Measurements from ENCODE around the gene NELFCD. TPM values are rescaled to one million over a fixed set of nuclear protein-coding genes. Genes with fewer than 3 reads are reported as not detected.

NELFCD gene, protein sequence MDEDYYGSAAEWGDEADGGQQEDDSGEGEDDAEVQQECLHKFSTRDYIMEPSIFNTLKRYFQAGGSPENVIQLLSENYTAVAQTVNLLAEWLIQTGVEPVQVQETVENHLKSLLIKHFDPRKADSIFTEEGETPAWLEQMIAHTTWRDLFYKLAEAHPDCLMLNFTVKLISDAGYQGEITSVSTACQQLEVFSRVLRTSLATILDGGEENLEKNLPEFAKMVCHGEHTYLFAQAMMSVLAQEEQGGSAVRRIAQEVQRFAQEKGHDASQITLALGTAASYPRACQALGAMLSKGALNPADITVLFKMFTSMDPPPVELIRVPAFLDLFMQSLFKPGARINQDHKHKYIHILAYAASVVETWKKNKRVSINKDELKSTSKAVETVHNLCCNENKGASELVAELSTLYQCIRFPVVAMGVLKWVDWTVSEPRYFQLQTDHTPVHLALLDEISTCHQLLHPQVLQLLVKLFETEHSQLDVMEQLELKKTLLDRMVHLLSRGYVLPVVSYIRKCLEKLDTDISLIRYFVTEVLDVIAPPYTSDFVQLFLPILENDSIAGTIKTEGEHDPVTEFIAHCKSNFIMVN
- 27.4 and 32.3 TPM in 2 replicates for total RNA-seq

- DNase-seq (ENCODE audit: low read depth) (peak; percentile 38), FAIRE-seq (no peak)
- Histone ChIP-seq H3K36me3 (ENCODE audit: control insufficient read depth, insufficient read depth, low read length) (no peaks in the 10 kb centered on the region), H3K4me3 (ENCODE audit: low read depth, low read length) (peak within 1 kb of the TSS; percentile 69), H3K27me3 (ENCODE audit: control insufficient read depth, insufficient read depth, low read length) (no peaks in the 10 kb centered on the region)
- TF ChIP-seq, protein P1, sequence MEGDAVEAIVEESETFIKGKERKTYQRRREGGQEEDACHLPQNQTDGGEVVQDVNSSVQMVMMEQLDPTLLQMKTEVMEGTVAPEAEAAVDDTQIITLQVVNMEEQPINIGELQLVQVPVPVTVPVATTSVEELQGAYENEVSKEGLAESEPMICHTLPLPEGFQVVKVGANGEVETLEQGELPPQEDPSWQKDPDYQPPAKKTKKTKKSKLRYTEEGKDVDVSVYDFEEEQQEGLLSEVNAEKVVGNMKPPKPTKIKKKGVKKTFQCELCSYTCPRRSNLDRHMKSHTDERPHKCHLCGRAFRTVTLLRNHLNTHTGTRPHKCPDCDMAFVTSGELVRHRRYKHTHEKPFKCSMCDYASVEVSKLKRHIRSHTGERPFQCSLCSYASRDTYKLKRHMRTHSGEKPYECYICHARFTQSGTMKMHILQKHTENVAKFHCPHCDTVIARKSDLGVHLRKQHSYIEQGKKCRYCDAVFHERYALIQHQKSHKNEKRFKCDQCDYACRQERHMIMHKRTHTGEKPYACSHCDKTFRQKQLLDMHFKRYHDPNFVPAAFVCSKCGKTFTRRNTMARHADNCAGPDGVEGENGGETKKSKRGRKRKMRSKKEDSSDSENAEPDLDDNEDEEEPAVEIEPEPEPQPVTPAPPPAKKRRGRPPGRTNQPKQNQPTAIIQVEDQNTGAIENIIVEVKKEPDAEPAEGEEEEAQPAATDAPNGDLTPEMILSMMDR (IDR thresholded peaks at IDR 0.05; ENCODE audit: insufficient read depth, low read length, severe bottlenecking), result no peak
Observed at GRCh38 chr20:58980711-58981627, at the start of gene NELFCD. NELFCD (plus strand) TSS chr20:58981256; CDS start chr20:58981310, 54 bp downstream.

DNA sequence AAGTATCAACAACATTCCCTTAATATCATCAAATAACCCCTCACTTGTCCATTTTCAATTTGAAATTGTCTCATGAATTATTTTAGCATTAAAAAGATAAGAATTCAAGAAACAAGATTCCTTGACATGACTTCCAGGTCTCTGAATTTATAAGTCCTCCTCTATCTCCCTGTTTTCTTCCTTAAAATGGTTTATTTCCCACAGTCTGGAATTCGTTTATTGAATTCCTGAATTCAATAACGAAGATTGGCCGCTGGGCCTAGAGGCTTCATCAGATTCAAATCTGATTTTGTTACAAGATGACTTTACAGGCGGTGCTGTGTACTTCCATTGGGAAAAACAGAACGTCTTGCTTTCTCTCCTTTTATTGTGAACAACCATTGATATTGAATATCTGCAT, 48.9 kb upstream of the NELFCD start:
- Histone ChIP-seq H3K36me3 (ENCODE audit: control insufficient read depth, insufficient read depth, low read length) (no peaks in the 10 kb centered on the region), H3K4me3 (ENCODE audit: low read depth, low read length) (no peak overlapping the region), H3K27me3 (ENCODE audit: control insufficient read depth, insufficient read depth, low read length) (no peaks in the 10 kb centered on the region)
- DNase-seq (ENCODE audit: low read depth) (no peak), FAIRE-seq (no peak)
- TF ChIP-seq, protein P1 (IDR thresholded peaks at IDR 0.05; ENCODE audit: insufficient read depth, low read length, severe bottlenecking), result no peak

DNA sequence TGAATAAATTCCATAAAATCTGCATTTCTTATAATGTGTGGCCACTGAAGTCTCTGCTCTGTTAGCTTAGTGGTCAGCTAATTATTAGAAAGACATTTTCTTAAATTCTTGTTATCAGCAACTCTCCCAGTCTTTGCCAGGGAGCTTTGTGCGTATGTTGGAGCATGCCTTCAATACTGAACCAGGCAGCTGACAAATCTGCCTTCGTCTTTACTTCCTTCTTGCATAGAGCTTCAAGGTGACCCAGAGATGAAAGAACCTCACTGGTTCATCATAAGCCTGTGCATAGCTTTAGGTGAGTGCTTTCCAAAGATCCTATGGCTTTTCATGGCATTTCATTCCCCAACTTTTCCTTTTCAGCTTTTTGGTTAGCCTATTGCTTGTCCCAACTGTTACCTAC, 43.0 kb upstream of the NELFCD start:
- Histone ChIP-seq H3K36me3 (ENCODE audit: control insufficient read depth, insufficient read depth, low read length) (no peaks in the 10 kb centered on the region), H3K27me3 (ENCODE audit: control insufficient read depth, insufficient read depth, low read length) (peaks cover 4% of the 10 kb centered on the region), H3K4me3 (ENCODE audit: low read depth, low read length) (no peak overlapping the region)
- DNase-seq (ENCODE audit: low read depth) (no peak), FAIRE-seq (no peak)
- TF ChIP-seq, protein P1 (IDR thresholded peaks at IDR 0.05; ENCODE audit: insufficient read depth, low read length, severe bottlenecking), result no peak

GRCh38 chr20:58938541-58938940, 42.5 kb upstream of the NELFCD start:
- FAIRE-seq (no peak), DNase-seq (ENCODE audit: low read depth) (no peak)
- TF ChIP-seq, protein P1 (IDR thresholded peaks at IDR 0.05; ENCODE audit: insufficient read depth, low read length, severe bottlenecking), result no peak
- Histone ChIP-seq H3K4me3 (ENCODE audit: low read depth, low read length) (no peak overlapping the region), H3K27me3 (ENCODE audit: control insufficient read depth, insufficient read depth, low read length) (peaks cover 4% of the 10 kb centered on the region), H3K36me3 (ENCODE audit: control insufficient read depth, insufficient read depth, low read length) (no peaks in the 10 kb centered on the region)

- peaks cover 4% of the 10 kb centered on the region for H3K27me3 ChIP-seq (ENCODE audit: control insufficient read depth, insufficient read depth, low read length)
- H3K36me3 ChIP-seq (ENCODE audit: control insufficient read depth, insufficient read depth, low read length), result no peaks in the 10 kb centered on the region
- H3K4me3 ChIP-seq (ENCODE audit: low read depth, low read length), result no peak overlapping the region
Observed at GRCh38 chr20:58941471-58941870, 39.6 kb upstream of the NELFCD start.

More at GRCh38 chr20:58941471-58941870, 39.6 kb upstream of the NELFCD start:
- FAIRE-seq, result no peak
- DNase-seq (ENCODE audit: low read depth), result no peak
- TF ChIP-seq, protein P1 (IDR thresholded peaks at IDR 0.05; ENCODE audit: insufficient read depth, low read length, severe bottlenecking), result no peak
